ENCODE results near the gene FTO. TPM values are rescaled to one million over a fixed set of nuclear protein-coding genes. Genes with fewer than 3 reads are reported as not detected.

Gene FTO
- total and polyA plus RNA-seq, 2 of the 13 experiments (the other 11 are each of a cell fraction or from before 2014, with no cell fraction given) = 41.6 to 55.8 TPM

GRCh38 chr16:54193665-54194333, 489.8 kb downstream of the FTO start (continued):
- TF ChIP-seq, protein P1, sequence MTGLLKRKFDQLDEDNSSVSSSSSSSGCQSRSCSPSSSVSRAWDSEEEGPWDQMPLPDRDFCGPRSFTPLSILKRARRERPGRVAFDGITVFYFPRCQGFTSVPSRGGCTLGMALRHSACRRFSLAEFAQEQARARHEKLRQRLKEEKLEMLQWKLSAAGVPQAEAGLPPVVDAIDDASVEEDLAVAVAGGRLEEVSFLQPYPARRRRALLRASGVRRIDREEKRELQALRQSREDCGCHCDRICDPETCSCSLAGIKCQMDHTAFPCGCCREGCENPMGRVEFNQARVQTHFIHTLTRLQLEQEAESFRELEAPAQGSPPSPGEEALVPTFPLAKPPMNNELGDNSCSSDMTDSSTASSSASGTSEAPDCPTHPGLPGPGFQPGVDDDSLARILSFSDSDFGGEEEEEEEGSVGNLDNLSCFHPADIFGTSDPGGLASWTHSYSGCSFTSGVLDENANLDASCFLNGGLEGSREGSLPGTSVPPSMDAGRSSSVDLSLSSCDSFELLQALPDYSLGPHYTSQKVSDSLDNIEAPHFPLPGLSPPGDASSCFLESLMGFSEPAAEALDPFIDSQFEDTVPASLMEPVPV (CRISPR knock-in tag; IDR thresholded peaks at IDR 0.05) = no peak
- 0 out of 2 replicates have a peak, but pooled peaks have one; percentile 32 for TF ChIP-seq SMAD3 (CRISPR knock-in tag; IDR thresholded peaks at IDR 0.05)
- TF ChIP-seq TRIM24 (CRISPR knock-in tag; IDR thresholded peaks at IDR 0.05) = no peak
- TF ChIP-seq KDM3A (CRISPR knock-in tag; IDR thresholded peaks at IDR 0.05; ENCODE audit: low read depth) = 0 out of 2 replicates have a peak, but pooled peaks have one; percentile 66
- TF ChIP-seq NCOA1 (CRISPR knock-in tag; IDR thresholded peaks at IDR 0.05) = no peak
- no peak for TF ChIP-seq ATM (IDR thresholded peaks at IDR 0.05; ENCODE audit: borderline replicate concordance)
- TF ChIP-seq DNMT1 (CRISPR knock-in tag; IDR thresholded peaks at IDR 0.05) = 0 out of 2 replicates have a peak, but pooled peaks have one; percentile 40
- TF ChIP-seq TEAD3 (CRISPR knock-in tag; optimal IDR thresholded peaks at IDR 0.05; ENCODE audit: borderline replicate concordance) = peak; percentile 60
- no peak for TF ChIP-seq ZNF367 (CRISPR knock-in tag; IDR thresholded peaks at IDR 0.05; ENCODE audit: borderline replicate concordance)
- no peak for TF ChIP-seq GLI4 (CRISPR knock-in tag; IDR thresholded peaks at IDR 0.05; ENCODE audit: borderline replicate concordance)
- TF ChIP-seq FOXO4 (CRISPR knock-in tag; conservative IDR thresholded peaks at IDR 0.05) = no peak
- no peak for TF ChIP-seq WIZ (CRISPR knock-in tag; IDR thresholded peaks at IDR 0.05)
- TF ChIP-seq ZNF350 (CRISPR knock-in tag; IDR thresholded peaks at IDR 0.05; ENCODE audit: borderline replicate concordance, low read depth) = no peak; the same call in 1 of the 2 replicates
- TF ChIP-seq, protein P2, sequence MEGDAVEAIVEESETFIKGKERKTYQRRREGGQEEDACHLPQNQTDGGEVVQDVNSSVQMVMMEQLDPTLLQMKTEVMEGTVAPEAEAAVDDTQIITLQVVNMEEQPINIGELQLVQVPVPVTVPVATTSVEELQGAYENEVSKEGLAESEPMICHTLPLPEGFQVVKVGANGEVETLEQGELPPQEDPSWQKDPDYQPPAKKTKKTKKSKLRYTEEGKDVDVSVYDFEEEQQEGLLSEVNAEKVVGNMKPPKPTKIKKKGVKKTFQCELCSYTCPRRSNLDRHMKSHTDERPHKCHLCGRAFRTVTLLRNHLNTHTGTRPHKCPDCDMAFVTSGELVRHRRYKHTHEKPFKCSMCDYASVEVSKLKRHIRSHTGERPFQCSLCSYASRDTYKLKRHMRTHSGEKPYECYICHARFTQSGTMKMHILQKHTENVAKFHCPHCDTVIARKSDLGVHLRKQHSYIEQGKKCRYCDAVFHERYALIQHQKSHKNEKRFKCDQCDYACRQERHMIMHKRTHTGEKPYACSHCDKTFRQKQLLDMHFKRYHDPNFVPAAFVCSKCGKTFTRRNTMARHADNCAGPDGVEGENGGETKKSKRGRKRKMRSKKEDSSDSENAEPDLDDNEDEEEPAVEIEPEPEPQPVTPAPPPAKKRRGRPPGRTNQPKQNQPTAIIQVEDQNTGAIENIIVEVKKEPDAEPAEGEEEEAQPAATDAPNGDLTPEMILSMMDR (CRISPR knock-in tag; IDR thresholded peaks at IDR 0.05) = peak; percentile 97
- TF ChIP-seq TP53 (CRISPR knock-in tag; conservative IDR thresholded peaks at IDR 0.05) = no peak
- TF ChIP-seq ZBTB10 (CRISPR knock-in tag; IDR thresholded peaks at IDR 0.05; ENCODE audit: borderline replicate concordance) = no peak
- TF ChIP-seq ZNF180 (CRISPR knock-in tag; IDR thresholded peaks at IDR 0.05; ENCODE audit: borderline replicate concordance, low read depth) = no peak
- peak; percentile 57; the same call in 1 of the 2 replicates for TF ChIP-seq THRA (CRISPR knock-in tag; IDR thresholded peaks at IDR 0.05; ENCODE audit: borderline replicate concordance)
- no peak for TF ChIP-seq ZNF510 (CRISPR knock-in tag; IDR thresholded peaks at IDR 0.05; ENCODE audit: low read depth)
- peak; percentile 23; the same call in 1 of the 2 replicates for TF ChIP-seq NFKB2 (CRISPR knock-in tag; IDR thresholded peaks at IDR 0.05; ENCODE audit: borderline replicate concordance)
